AML-193 (cell line): Measurements from ENCODE around the gene IFIT3.
"Not testable (repeated sequence)": the region's sequence is repeated elsewhere in the genome, so short reads cannot be mapped to it uniquely, and the experiment has no call there.

ENCODE experiments used
- DNase-seq, 2 experiments: peaks; one replicate each; lab custom pipeline; 2025; lab: John Stamatoyannopoulos, UW

IFIT3 gene

DNA sequence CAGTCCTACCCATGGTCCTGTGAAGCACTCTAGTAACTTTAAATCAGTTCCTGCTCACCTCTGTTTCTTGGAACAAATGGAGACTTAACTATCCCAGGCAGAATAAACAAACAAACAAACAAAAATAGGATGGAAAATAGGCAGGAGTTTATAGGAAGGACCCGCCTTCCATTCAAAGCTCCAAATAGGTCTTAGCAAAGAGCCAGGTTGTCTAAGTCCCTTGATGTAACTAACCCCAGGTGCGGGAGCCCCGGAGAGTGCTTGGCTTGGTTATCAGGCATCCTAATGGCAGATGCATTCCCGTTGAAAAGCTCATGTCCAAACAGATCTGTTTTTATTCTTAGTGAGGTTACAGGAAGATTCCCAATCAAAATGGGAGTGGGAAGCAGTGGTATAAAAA lies 23.8 kb upstream of the IFIT3 start:
- no peak for DNase-seq

DNA sequence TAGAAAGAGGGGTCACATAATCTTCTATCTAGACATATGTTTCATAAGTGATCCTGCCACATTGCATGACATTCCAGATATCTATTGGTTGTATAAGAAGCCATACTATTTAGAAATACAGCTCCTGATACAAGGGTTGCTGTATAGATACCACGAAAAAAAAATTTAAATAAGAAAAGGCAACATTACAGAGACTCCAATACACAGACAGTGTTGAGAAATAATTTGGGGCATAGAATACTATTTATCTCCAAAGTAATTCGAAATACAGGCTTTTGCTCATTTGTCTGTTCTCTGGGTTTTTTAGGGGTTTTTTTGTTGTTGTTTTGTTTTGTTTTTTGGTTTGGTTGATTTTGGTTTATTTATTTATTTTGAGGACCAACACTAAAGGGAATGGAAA lies 23.4 kb upstream of the IFIT3 start:
- DNase-seq, result no peak

DNA sequence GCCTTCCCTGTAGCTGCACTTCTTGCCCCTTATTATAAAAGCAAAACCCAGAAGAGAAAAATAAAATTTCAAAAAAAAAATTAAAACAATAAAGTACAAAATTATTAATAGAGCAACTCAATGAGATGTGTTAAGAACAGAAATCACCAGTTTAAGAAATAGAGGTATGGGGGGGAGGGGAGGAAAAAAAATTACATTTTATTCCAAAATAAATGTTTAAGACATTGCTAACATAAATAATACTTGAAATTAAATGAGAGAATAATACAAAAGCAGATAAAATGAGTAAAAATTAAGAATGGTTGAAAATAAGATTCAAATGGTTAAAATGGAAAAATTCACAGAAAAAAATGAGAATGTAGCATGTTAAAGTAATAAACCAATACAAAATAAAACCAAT lies 22.9 kb upstream of the IFIT3 start:
- DNase-seq, result no peak

DNA sequence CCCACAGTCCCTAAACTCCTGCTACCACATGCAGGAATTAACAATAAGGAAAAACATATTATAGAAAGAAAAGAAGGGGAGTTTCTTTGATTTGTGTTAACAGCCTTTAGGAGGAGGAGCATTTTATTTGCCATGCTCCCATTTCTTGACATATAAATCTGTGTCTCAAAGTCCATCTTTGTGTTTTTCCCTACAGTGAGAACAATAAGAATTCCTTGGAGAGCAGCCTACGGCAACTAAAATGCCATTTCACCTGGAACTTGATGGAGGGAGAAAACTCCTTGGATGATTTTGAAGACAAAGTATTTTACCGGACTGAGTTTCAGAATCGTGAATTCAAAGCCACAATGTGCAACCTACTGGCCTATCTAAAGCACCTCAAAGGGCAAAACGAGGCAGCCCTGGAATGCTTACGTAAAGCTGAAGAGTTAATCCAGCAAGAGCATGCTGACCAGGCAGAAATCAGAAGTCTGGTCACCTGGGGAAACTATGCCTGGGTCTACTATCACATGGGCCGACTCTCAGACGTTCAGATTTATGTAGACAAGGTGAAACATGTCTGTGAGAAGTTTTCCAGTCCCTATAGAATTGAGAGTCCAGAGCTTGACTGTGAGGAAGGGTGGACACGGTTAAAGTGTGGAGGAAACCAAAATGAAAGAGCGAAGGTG lies 21.9 kb upstream of the IFIT3 start:
- DNase-seq, result no peak

DNA sequence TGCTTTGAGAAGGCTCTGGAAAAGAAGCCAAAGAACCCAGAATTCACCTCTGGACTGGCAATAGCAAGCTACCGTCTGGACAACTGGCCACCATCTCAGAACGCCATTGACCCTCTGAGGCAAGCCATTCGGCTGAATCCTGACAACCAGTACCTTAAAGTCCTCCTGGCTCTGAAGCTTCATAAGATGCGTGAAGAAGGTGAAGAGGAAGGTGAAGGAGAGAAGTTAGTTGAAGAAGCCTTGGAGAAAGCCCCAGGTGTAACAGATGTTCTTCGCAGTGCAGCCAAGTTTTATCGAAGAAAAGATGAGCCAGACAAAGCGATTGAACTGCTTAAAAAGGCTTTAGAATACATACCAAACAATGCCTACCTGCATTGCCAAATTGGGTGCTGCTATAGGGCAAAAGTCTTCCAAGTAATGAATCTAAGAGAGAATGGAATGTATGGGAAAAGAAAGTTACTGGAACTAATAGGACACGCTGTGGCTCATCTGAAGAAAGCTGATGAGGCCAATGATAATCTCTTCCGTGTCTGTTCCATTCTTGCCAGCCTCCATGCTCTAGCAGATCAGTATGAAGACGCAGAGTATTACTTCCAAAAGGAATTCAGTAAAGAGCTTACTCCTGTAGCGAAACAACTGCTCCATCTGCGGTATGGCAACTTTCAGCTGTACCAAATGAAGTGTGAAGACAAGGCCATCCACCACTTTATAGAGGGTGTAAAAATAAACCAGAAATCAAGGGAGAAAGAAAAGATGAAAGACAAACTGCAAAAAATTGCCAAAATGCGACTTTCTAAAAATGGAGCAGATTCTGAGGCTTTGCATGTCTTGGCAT lies 21.1 kb upstream of the IFIT3 start:
- DNase-seq, result no peak

DNA sequence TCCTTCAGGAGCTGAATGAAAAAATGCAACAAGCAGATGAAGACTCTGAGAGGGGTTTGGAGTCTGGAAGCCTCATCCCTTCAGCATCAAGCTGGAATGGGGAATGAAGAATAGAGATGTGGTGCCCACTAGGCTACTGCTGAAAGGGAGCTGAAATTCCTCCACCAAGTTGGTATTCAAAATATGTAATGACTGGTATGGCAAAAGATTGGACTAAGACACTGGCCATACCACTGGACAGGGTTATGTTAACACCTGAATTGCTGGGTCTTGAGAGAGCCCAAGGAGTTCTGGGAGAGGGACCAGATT lies 20.6 kb upstream of the IFIT3 start:
- no peak for DNase-seq

DNA sequence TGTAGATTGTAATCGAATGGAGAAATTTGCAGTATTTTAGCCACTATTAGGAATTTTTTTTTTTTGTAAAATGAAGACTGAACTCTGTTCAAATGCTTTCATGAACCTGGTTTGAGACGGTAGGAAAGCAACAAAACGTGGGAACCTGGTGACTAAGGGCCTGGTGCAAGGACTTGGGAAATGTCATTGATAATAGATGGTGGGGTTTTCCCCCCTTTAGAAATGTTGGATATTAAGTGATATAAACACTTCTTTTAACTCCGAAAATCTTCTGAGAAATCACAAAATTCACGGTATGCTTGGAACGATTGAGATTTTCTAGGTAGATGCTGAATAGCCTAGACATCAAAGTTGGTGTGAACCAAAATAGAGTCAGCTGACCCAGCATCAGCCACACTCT lies 19.5 kb upstream of the IFIT3 start:
- no peak for DNase-seq

DNA sequence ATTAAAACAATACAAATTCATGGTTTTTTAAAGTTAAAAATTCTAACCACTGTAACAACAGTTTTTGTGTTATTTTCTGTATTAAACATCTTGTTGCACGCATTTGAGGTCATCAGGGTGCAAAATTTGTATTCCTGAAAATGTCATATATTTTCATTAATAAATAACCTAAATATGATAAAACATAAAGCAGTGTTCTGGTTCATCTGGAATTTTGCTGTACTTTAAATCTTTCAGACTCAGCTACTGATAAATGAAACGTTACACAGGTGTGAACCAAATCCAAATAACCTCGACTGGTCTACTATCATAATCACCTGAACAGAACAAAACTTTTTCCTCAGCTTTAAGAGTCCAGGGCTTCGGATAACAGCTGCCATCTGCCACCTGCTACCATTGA lies 19.1 kb upstream of the IFIT3 start:
- no peak for DNase-seq

DNA sequence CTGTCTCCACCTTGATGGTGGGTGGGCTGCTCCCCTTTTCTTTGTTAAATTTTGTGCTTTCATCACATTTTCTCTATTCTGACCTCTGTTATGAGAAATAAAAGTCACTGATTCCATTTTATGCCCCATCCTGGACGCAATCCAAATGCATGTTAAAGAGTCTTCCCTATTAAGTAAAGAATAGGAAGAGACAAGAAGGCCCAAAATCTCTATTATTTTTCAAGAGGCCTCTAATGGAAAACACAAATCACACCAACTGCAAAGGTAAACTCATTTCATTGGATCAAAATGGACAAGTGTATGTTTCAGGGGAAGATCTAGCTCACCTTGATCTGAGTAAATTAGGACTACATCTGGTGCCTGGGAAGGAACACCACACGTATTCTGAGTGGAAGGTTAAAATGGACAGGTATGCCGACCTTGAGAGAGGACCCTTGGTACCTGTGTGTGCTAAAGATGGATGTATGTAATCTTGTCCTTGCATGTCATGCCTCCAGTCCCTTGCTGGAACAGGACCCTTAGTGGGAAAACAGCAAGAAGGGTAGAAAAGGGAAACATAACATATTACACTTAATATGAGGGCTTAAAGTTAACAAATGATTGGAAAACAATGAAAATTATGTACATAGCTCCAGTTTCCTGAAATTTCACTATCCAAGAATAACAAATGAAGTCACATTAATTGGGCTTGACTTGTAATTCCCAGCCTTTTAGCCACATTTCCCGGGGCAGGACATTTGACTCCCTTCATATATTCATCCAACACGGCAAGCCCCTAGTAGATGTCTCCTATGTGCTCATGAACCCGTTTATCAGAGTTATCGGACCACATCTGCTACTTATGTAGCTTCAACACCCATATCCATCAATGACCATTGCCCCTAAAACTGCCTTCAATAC lies 18.4 kb upstream of the IFIT3 start:
- DNase-seq, result no peak

DNA sequence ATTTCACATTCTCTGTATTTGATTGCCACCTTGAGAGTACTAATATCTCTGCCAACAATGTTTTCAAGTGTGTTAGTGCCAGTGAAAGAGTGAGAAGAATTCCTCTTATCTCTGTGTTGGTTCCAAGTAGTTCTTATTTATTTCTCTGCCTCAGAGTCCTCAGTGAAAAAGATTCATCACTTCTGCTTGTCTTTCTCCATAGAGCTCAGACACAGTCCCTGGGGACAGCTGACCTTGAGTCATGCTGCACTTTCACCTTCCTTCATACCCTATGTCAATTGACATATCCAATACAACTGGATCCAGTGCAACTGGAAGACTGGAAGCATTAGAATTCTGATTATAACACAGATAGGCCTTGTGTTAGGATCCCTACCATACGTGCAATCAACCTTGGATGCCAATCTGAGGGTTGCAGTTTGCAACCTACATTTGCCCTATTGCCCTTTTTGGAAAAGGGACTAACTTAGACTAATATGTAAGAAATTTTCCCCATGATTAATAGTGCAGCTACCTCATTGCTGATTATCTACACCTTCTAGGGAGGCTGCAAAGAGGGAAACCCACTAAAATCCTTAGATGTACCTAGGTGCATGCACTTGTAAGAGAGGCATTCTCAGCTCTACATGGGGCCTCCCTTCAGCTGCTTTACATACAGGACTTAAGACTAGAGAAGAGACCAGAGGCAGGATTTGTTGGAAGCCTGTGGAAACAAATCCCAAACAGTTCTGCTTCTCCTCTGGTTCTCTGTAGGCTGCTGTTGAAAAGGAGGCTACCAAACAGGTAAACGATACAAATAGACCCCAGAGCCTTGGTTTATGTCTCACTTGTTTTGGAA lies 17.5 kb upstream of the IFIT3 start:
- no peak for DNase-seq

DNA sequence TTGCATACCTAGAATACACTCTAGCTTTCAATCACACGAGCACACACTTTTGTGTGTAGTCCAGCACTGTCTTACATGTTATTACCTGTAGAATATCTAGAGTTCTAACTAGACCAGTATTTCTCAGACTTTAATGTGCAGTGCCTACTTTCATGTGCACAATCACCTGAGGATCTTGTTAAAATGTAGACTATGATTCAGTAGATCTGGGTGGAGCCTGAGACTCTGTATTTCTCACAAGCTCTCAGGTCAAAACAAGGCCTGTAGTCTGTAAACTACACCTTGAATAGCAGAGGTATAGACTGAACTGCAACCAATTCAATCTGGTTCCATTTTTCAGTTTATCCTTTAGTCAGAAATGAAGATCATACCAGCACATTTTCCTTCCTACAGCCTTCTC lies 14.8 kb upstream of the IFIT3 start:
- no peak for DNase-seq

DNA sequence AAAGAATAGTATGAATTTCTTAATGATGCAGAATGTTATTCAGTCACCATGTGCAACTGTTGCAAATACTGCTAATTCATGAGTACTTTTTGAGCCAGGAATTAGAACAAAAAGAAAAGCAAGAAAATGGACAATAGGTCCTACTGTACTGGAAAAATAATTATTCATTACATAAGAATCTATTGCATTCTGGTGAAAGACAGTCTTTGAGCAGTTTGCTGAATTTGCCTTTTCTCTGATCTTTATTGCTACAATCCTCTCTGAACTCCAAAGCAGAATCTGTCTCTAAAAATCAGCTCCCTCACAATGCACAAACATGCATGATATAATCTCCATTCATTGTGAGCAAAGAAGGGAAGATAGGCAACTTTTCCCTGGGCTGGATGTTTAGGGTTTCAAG lies 13.1 kb upstream of the IFIT3 start:
- no peak for DNase-seq

DNA sequence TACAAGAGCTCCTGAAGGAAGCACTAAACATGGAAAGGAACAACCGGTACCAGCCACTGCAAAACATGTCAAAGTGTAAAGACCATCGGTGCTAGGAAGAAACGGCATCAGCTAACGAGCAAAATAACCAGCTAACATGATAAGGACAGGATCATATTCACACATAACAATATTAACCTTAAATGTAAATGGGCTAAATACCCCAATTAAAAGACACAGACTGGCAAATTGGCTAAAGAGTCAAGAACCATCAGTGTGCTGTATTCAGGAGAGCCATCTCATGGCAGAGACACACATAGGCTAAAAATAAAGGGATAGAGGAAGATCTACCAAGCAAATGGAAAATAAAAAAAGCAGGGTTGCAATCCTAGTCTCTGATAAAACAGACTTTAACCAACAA lies 9.8 kb upstream of the IFIT3 start:
- not testable (repeated sequence) for DNase-seq

DNA sequence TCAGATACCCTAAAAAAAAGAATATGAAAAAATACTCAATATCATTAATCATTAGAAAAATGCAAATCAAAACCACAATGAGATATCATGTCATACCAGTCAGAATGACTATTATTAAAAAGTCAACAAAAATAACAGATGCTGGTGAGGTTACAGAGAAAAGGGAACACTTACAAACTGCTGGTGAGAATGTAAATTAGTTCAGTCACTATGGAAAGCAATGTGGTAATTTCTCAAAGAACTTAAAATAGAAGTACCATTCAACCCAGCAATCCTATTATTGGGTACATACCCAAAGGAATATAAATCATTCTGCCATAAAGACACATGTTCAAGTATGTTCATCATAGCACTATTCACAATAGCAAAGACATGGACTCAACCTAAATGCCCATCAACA lies 2.7 kb upstream of the IFIT3 start:
- not testable (repeated sequence) for DNase-seq

DNA sequence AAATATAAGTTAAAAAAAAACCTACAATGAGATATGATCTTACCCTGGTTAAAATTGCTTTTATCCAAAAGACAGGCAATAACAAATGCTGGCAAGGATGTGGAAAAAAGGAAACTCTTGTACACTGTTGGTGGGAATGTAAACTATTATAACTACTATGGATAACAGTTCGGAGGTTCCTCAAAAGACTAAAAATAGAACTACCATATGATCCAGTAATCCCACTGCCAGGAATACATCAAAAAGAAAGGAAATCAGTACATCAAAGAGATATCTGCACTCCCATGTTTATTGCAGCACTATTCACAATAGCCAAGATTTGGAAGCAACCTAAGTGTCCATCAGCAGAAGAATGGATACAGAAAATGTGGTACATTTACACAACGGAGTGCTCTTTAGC lies 1.9 kb upstream of the IFIT3 start:
- peak in 1 of 2 experiments; percentile 29 for DNase-seq

DNA sequence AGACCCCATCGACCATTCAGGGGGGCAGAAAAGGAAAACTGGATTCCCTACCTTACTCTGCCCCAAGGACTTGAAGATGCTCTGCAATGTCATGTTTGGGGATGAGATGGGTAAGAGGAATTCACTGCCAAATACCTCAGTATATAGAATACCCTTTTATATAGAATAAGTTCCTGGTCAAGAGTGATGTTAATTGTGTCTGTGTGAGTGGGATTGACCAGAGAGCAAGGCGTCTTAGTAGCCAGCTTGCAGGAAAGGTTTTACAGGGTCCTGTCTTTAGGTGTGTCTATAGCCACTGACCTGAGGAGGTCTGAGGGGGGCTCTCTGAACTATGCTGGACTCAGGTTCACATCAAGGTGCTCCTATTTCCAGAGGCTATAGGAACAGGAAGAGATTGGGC lies 1.4 kb downstream of the IFIT3 start:
- DNase-seq, result no peak

DNA sequence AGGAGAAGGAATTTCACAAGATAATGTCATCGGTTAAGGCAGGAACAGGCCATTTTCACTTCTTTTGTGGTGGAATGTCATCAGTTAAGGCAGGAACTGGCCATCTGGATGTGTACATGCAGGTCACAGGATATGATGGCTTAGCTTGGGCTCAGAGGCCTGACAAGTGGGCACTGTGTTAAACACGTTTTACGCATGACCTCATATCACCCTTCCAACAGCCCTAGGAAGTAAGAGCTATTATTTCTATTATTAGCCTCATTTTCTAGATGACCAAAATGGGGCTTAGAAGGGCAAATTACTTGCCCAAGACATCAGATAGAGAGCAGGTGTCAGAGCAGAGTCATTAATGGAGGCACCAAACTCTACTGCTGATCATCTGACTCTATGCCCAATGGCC lies 2.2 kb downstream of the IFIT3 start:
- not testable (repeated sequence) for DNase-seq

DNA sequence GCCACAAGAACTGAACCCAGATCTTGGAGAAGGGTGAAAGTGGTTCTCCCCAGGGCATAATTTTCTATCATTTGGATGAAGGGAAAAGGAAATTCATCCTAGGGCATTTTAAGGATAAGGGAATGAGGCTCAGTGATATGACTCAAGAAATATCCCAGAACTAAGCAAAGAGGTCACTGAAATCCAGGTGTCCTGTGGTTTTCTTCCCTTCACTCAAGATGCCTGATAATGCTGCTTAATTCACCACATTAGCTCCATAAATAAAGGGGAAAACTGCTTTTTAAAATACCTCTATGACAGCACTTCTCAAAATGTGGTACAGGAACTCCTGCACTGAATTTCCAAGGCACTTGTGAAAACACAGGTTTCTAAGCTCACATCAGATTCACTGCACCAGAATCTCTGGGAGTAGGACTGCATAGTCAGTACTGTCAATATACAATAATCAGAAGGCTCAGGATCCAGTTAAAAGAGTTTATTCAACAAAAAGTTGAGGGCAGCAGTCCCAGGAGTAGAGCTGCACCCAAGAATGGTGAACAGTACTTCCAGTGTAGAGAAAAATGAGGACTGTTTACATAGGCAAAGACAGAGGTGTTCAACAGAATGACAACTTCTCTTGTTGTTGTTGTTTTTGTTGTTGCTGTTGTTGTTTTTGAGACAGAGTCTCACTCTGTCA lies 2.9 kb downstream of the IFIT3 start:
- DNase-seq, result no peak

DNA sequence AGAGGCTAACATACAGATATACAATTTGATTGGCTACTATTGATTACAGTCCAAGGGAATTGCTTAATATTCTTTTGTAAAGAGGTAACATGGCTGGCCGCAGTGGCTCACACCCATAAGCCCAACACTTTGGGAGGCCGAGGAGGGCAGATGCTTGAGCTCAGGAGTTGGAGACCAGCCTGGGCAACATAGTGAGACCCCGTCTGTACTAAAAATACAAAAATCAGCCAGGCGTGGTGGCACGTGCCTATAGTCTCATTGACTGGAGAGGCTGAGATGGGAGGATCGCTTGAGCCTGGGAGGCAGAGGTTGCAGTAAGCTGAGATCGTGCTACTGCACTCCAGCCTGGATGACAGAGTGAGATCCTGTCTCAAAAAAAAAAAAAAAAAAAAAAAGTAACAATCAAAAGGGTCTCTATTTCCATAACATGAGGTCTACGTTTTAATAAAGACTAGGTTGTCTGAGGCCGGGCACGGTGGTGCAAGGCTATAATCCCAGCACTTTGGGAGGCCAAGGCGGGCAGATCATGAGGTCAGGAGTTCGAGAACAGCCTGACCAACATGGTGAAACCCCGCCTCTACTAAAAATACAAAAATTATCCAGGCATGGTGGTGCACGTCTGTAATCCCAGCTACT lies 3.8 kb downstream of the IFIT3 start:
- DNase-seq, result not testable (repeated sequence)

DNA sequence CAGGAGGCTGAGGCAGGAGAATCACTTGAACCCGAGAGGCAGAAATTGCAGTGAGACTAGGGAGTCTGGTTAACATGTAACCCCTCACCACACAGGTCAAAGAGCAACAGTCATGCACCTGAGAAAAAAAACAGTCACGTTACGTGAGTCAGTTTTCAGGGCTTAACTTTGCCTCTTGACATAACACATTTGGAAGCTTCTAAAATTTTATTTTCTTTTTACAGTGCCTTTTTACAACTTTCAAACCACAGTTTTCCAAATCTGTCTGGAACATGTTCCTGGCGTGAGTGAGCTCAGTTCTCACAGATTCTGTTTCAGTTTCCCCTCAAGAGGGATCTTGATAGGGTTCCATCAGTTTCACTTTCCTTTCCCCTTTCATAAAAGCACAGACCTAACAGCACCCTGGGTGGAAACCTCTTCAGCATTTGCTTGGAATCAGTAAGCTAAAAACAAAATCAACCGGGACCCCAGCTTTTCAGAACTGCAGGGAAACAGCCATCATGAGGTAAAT lies 4.4 kb downstream of the IFIT3 start:
- DNase-seq, result peak; percentile 2 to 3

DNA sequence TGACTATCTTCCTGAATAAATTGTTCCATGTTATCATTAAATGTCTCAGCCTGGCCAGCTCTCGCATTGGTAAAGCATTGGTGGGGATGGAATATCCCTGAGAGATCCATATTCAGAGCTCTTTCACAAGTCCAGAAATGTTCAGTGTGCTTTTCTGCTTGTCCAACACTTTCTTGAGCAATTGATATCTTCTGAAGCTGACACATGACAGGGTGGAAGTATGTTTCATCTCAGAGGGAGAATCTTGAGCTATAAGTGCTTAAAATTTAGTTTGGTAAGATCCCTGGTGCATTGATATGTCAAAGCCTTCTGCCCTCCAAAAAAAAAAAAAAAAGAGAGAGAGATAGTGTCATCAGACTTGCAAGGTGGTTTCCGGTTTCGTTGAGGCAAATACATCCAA lies 7.4 kb downstream of the IFIT3 start:
- DNase-seq, result no peak
